Brain microvascular endothelial cell (primary cell): Measurements from ENCODE around the gene ZBTB16.

Source experiments
- DNase-seq: peaks from one replicate; pipeline ENCODE4 v3.0.0-alpha.2; 2020
- H3K27ac ChIP-seq: fragments of 250-450 bp; sonication (Bioruptor Pico); 2 replicates; pipeline ENCODE4 v1.5.1; 2020; ENCODE audit warnings: mild to moderate bottlenecking, moderate library complexity
- H3K27me3 ChIP-seq: fragments of 250-450 bp; sonication (Bioruptor Pico); replicated peaks from 2 replicates; pipeline ENCODE4 v1.5.1; 2020; ENCODE audit warnings: mild to moderate bottlenecking
- H3K36me3 ChIP-seq: fragments of 250-450 bp; sonication (Bioruptor Pico); replicated peaks from 2 replicates; pipeline ENCODE4 v1.5.1; 2020; ENCODE audit warnings: mild to moderate bottlenecking
- H3K4me3 ChIP-seq: 2 replicates; pipeline ENCODE4 v1.5.1; 2011; ENCODE audit warnings: low read depth, mild to moderate bottlenecking, control low read depth, low read length, moderate library complexity
- in situ Hi-C: cut with HindIII; loops from 2 replicates; pipeline ENCODE4 v1.10.0; 2017; ENCODE audit warnings: low sequenced_read_pairs, low pct_ligation_motif_present
- TF ChIP-seq, protein P1 (sequence below): IDR thresholded peaks from 2 replicates; pipeline ENCODE4 v1.5.1; 2011; ENCODE audit warnings: low read depth, mild to moderate bottlenecking, moderate library complexity, low read length, control low read depth, inconsistent platforms; ENCODE audit errors: missing control alignments

ZBTB16 gene

DNA sequence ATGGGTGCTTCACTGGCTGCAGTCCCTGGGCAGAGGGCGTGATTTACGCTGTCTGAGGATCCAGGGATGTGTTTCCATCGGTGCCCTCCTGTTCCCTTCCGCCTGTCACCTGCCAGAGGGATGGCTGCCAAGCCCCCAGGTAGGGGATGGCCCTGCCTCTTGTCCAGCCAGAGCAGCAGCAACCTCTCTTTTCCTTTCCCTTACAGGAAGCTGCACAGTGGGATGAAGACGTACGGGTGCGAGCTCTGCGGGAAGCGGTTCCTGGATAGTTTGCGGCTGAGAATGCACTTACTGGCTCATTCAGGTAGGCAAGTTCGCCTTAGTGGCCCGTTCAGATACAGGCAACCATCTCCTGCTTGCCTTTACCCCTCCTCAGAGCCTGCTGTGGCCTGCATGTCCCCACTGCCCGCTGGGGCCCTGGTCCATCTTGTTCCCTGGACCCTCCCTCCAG, 96.6 kb downstream of the ZBTB16 start:
- no peaks in the 10 kb centered on the region for H3K36me3 ChIP-seq
- in situ Hi-C loops, result no loop called here

DNA sequence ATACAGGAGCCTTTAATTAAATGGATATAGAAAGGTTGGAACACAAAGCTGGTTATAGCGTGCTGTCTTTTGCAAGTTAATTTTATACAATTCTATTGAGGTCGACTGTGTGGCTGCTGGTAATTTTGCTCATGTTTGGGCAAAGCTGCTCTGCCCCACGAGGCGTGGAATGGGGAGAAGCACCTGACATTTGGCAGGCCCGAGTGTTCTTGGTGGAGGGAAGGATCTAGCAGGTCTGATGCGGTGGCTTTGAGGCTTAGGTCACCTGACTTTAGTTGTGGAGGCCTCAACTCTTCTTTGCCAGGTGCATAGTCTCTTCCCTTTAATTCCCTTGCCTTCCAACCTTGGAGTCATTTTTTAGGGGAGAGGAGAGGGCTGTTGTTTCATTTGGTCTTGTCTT, 97.3 kb downstream of the ZBTB16 start:
- Histone ChIP-seq H3K36me3 (no peaks in the 10 kb centered on the region), H3K27ac (no peak overlapping the region), H3K4me3 (no peak overlapping the region), H3K27me3 (peaks cover 2% of the 10 kb centered on the region)
- in situ Hi-C loops, result no loop called here
- DNase-seq, result no peak
- TF ChIP-seq, protein P1, sequence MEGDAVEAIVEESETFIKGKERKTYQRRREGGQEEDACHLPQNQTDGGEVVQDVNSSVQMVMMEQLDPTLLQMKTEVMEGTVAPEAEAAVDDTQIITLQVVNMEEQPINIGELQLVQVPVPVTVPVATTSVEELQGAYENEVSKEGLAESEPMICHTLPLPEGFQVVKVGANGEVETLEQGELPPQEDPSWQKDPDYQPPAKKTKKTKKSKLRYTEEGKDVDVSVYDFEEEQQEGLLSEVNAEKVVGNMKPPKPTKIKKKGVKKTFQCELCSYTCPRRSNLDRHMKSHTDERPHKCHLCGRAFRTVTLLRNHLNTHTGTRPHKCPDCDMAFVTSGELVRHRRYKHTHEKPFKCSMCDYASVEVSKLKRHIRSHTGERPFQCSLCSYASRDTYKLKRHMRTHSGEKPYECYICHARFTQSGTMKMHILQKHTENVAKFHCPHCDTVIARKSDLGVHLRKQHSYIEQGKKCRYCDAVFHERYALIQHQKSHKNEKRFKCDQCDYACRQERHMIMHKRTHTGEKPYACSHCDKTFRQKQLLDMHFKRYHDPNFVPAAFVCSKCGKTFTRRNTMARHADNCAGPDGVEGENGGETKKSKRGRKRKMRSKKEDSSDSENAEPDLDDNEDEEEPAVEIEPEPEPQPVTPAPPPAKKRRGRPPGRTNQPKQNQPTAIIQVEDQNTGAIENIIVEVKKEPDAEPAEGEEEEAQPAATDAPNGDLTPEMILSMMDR, result no peak

More for the DNA sequence above, 96.6 kb downstream of the ZBTB16 start:
- Histone ChIP-seq H3K27ac (no peak overlapping the region), H3K27me3 (peaks cover 2% of the 10 kb centered on the region), H3K4me3 (no peak overlapping the region)
- DNase-seq, result no peak
- TF ChIP-seq, protein P1, result no peak

DNA sequence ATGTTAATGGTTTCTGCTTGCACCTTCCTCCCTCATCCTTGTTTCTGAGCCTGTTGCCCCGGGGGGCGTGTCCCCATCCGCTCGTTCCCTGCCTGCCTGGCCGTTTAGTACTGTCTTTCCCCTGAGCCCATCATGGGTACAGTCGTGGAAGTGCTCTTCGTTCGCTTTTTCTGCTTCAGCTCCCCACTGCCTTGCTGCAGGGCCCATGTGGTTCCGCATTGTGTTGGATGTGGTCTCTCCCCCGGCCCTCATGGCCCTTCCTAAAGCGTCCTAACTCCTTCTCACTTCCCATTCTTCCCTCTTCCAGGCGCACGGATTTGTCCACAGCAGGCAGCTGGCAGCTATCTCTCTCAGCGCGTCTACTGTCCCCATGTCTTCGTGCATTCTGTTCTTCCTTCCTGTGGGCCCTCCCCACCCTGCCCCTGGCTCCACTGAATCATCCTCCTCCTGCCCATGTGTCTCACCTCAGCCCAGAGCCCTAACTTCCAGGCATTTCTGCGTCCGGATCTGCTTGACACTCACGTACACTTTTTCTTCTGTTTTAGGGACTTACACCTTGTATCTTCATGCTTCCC, 98.1 kb downstream of the ZBTB16 start:
- DNase-seq, result no peak
- no peak overlapping the region for H3K4me3 ChIP-seq
- in situ Hi-C loops, result no loop called here
- peaks cover 2% of the 10 kb centered on the region for H3K27me3 ChIP-seq
- no peaks in the 10 kb centered on the region for H3K36me3 ChIP-seq
- TF ChIP-seq, protein P1, result no peak
- no peak overlapping the region for H3K27ac ChIP-seq

DNA sequence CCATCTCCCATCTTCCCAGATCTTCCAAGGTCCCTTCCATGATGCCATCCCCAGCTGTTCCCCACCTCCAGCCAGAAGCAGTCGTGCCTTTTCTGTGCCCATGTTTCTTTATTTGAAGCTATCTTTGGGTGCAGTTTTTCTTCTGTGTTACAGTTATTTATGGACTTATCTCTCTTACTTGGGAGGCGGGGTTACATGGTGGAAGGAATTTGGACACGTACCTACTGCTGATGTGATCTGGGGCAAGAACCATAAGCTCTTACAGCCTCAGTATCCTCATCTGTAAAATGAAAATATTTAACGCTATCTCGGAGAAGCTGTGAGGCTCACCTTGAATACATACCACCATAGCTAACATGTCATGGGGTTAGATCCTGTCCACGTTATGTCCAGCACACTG, 98.9 kb downstream of the ZBTB16 start:
- Histone ChIP-seq H3K27ac (no peak overlapping the region), H3K4me3 (no peak overlapping the region), H3K27me3 (peaks cover 2% of the 10 kb centered on the region), H3K36me3 (no peaks in the 10 kb centered on the region)
- no peak for DNase-seq
- TF ChIP-seq, protein P1, result no peak
- in situ Hi-C loops, result no loop called here

DNA sequence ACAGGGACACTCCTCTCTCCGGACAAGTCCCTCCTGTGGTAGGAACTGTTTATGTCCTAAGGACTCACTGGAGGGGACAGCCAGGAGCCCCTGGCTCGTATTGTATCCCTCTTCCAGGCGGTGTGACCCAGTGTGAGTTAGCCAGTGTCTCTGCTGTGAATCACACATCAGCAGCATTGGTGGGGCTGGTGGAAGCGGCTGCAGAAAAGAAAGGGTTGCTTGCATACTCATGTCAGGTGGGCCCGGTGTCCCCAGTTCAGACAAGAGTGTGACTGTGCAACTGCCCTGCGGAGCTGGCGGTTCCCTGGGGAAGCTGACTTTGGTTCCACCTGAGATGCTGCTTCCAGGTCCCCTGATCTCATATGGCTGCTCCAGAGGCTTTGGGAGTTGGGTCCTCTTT, 99.4 kb downstream of the ZBTB16 start:
- no peak overlapping the region for H3K4me3 ChIP-seq
- peaks cover under 1% of the 10 kb centered on the region for H3K27me3 ChIP-seq
- H3K36me3 ChIP-seq, result no peaks in the 10 kb centered on the region
- in situ Hi-C loops, result no loop called here
- TF ChIP-seq, protein P1, result no peak
- H3K27ac ChIP-seq, result no peak overlapping the region
- DNase-seq, result peak; percentile 53

DNA sequence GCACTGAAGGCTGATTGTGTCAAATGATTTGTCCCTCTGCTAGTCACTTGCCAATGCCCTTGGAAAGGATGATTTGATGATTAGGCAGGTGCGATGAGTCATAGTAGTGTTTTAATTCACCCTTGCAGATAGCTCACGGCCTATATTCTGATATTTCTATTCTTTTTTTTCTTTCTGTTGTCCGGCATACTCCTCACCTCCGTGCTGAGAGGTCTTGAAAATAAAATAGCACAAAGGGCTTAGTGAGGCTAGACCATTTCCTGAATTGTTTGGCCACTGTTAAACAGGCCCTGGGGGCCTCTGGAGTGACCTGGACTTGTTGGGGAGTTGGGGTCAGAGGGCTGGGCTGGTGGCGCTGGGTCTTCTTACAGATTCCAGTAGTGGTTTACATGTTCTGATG, 99.8 kb downstream of the ZBTB16 start:
- DNase-seq, result no peak
- Histone ChIP-seq H3K27me3 (peaks cover under 1% of the 10 kb centered on the region), H3K4me3 (no peak overlapping the region), H3K36me3 (no peaks in the 10 kb centered on the region), H3K27ac (no peak overlapping the region)
- in situ Hi-C loops, result no loop called here
- TF ChIP-seq, protein P1, result no peak
